SU-DHL-6 (cell line): ENCODE data around the gene STC2.

Source experiments
- CTCF ChIP-seq: fragments of 200-600 bp; sonication (generic); IDR thresholded peaks from one replicate; pipeline ENCODE4 v1.5.1; 2017; ENCODE audit warnings: antibody characterized with exemption, mild to moderate bottlenecking, low read length, moderate library complexity; ENCODE audit not compliant: insufficient read depth, poor library complexity, severe bottlenecking
- EZH2phosphoT487 ChIP-seq: fragments of 200-600 bp; sonication (generic), shearing (Covaris generic); conservative IDR thresholded peaks from 2 replicates; pipeline ENCODE4 v1.6.1; 2018; ENCODE audit warnings: mild to moderate bottlenecking, antibody characterized with exemption, low read length, moderate library complexity, mixed read lengths

GRCh38 chr5:173325091-173325698, 3.0 kb downstream of the STC2 start:
- TF ChIP-seq CTCF: no peak
- TF ChIP-seq EZH2phosphoT487: no peak
